ENCODE data around the gene COL3A1. TPM values are rescaled to one million over a fixed set of nuclear protein-coding genes. Genes with fewer than 3 reads are reported as not detected.

Gene COL3A1
- total RNA-seq, 1 experiment from 2014 or later, result not detected

DNA sequence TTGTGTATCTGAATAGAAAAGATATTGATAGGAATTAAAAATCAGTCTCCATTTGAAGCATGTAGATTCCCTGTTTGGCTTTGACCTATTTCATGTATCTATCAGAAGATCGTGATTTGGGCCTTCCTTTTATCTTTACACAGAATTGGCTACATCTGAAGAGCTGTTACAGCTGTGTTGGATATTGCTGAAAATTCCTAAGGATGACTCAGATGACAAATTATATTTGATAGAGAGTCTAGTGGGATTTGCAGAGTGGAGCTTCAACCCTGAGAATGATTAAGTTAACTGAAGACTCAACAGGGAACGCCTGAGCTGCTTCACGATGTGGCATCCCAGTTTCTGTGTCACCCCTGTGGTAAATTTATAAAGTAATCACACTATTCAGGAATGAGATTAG, 4.9 kb upstream of the COL3A1 start:
- H2AFZ ChIP-seq (ENCODE audit: low read length), result no peak overlapping the region
- no peak overlapping the region for H3K4me2 ChIP-seq (ENCODE audit: low read depth, low read length, poor library complexity, severe bottlenecking)
- DNase-seq, result no peak
- no peaks in the 10 kb centered on the region for H3K4me1 ChIP-seq (ENCODE audit: low read length)
- no peaks in the 10 kb centered on the region for H3K27me3 ChIP-seq (ENCODE audit: low read length)
- no peaks in the 10 kb centered on the region for H3K79me2 ChIP-seq (ENCODE audit: low read length)
- no peaks in the 10 kb centered on the region for H3K9me2 ChIP-seq (replicated peaks; ENCODE audit: insufficient read depth, low read length)
- H3K27ac ChIP-seq (ENCODE audit: low read length), result no peak overlapping the region
- H3K9ac ChIP-seq (ENCODE audit: low read length), result no peak overlapping the region
- no peaks in the 10 kb centered on the region for H4K20me1 ChIP-seq (ENCODE audit: insufficient read depth, low read depth, low read length)
- H3K9me3 ChIP-seq (ENCODE audit: low read length), result no peaks in the 10 kb centered on the region; the same call in 1 of the 2 replicates
- no peak overlapping the region for H3K4me3 ChIP-seq (ENCODE audit: low read length)
- H3K36me3 ChIP-seq (ENCODE audit: insufficient read depth, low read length), result no peaks in the 10 kb centered on the region

DNA sequence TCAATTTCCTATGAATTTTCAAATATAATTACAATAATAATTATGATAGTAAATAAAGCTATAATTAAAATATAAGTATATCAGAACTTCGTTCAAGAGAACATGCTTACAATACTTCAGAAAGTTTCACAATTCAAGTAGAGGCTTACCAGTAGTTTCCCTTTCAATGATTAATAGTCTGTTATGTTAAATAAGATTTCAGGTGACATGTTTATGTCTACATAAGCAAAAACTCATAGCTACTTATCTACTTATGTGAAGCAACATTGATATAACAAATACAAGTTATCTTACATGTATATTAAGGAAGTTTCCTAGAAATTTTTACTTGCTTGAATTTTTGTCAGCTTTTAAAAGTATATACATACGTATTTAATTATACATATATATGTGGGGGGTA, 4.5 kb upstream of the COL3A1 start:
- H3K27me3 ChIP-seq (ENCODE audit: low read length), result no peaks in the 10 kb centered on the region
- no peaks in the 10 kb centered on the region for H3K36me3 ChIP-seq (ENCODE audit: insufficient read depth, low read length)
- H3K9ac ChIP-seq (ENCODE audit: low read length), result no peak overlapping the region
- H3K9me3 ChIP-seq (ENCODE audit: low read length), result no peaks in the 10 kb centered on the region; the same call in 1 of the 2 replicates
- DNase-seq, result no peak
- no peaks in the 10 kb centered on the region for H3K4me1 ChIP-seq (ENCODE audit: low read length)
- no peaks in the 10 kb centered on the region for H4K20me1 ChIP-seq (ENCODE audit: insufficient read depth, low read depth, low read length)
- no peak overlapping the region for H2AFZ ChIP-seq (ENCODE audit: low read length)
- H3K4me3 ChIP-seq (ENCODE audit: low read length), result no peak overlapping the region
- H3K27ac ChIP-seq (ENCODE audit: low read length), result no peak overlapping the region
- H3K4me2 ChIP-seq (ENCODE audit: low read depth, low read length, poor library complexity, severe bottlenecking), result no peak overlapping the region
- no peaks in the 10 kb centered on the region for H3K9me2 ChIP-seq (replicated peaks; ENCODE audit: insufficient read depth, low read length)
- H3K79me2 ChIP-seq (ENCODE audit: low read length), result no peaks in the 10 kb centered on the region

GRCh38 chr2:188970211-188970610, 4.0 kb upstream of the COL3A1 start:
- Histone ChIP-seq H3K79me2 (ENCODE audit: low read length) (no peaks in the 10 kb centered on the region), H3K9me2 (replicated peaks; ENCODE audit: insufficient read depth, low read length) (no peaks in the 10 kb centered on the region), H3K4me3 (ENCODE audit: low read length) (no peak overlapping the region), H4K20me1 (ENCODE audit: insufficient read depth, low read depth, low read length) (no peaks in the 10 kb centered on the region), H3K4me2 (ENCODE audit: low read depth, low read length, poor library complexity, severe bottlenecking) (no peak overlapping the region), H2AFZ (ENCODE audit: low read length) (no peak overlapping the region), H3K9ac (ENCODE audit: low read length) (no peak overlapping the region), H3K4me1 (ENCODE audit: low read length) (no peaks in the 10 kb centered on the region), H3K27ac (ENCODE audit: low read length) (no peak overlapping the region), H3K36me3 (ENCODE audit: insufficient read depth, low read length) (no peaks in the 10 kb centered on the region), H3K27me3 (ENCODE audit: low read length) (no peaks in the 10 kb centered on the region), H3K9me3 (ENCODE audit: low read length) (no peaks in the 10 kb centered on the region; the same call in 1 of the 2 replicates)
- no peak for DNase-seq

DNA sequence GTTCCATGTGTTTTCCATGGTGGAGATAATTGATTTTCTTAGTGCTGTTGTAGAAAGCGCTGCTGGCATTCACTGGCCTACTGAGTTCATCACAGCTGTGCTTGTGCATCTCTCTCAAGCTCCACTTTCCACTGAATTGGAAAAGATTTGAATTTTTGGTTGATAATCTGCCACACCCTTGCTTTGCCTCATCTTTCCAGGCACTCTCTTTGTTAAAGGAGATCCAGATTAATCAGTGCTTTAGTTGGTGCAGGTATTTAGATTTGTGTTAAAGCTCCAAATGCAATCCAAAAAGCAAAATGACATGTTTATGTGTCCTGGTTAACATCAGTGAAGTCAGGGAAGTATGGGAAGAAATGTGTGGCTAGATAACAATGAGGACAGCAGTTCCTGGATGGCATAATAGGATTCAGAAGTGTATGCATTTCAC, 2.7 kb upstream of the COL3A1 start:
- DNase-seq, result no peak
- no peaks in the 10 kb centered on the region for H3K36me3 ChIP-seq (ENCODE audit: insufficient read depth, low read length)
- H3K4me1 ChIP-seq (ENCODE audit: low read length), result no peaks in the 10 kb centered on the region
- H3K79me2 ChIP-seq (ENCODE audit: low read length), result no peaks in the 10 kb centered on the region
- H4K20me1 ChIP-seq (ENCODE audit: insufficient read depth, low read depth, low read length), result no peaks in the 10 kb centered on the region
- no peak overlapping the region for H3K4me3 ChIP-seq (ENCODE audit: low read length)
- H3K4me2 ChIP-seq (ENCODE audit: low read depth, low read length, poor library complexity, severe bottlenecking), result no peak overlapping the region
- no peak overlapping the region for H2AFZ ChIP-seq (ENCODE audit: low read length)
- H3K27me3 ChIP-seq (ENCODE audit: low read length), result no peaks in the 10 kb centered on the region
- H3K27ac ChIP-seq (ENCODE audit: low read length), result no peak overlapping the region
- no peak overlapping the region for H3K9ac ChIP-seq (ENCODE audit: low read length)
- no peaks in the 10 kb centered on the region for H3K9me3 ChIP-seq (ENCODE audit: low read length)
- H3K9me2 ChIP-seq (replicated peaks; ENCODE audit: insufficient read depth, low read length), result no peaks in the 10 kb centered on the region

GRCh38 chr2:188973641-188974040, 532 bp upstream of the COL3A1 start:
- Histone ChIP-seq H3K9me3 (ENCODE audit: low read length) (no peaks in the 10 kb centered on the region), H4K20me1 (ENCODE audit: insufficient read depth, low read depth, low read length) (no peaks in the 10 kb centered on the region), H3K4me3 (ENCODE audit: low read length) (no peak overlapping the region), H3K4me2 (ENCODE audit: low read depth, low read length, poor library complexity, severe bottlenecking) (no peak overlapping the region), H3K27ac (ENCODE audit: low read length) (no peak overlapping the region), H3K9ac (ENCODE audit: low read length) (no peak overlapping the region), H3K36me3 (ENCODE audit: insufficient read depth, low read length) (no peaks in the 10 kb centered on the region), H3K27me3 (ENCODE audit: low read length) (no peaks in the 10 kb centered on the region), H2AFZ (ENCODE audit: low read length) (no peak overlapping the region), H3K79me2 (ENCODE audit: low read length) (no peaks in the 10 kb centered on the region), H3K9me2 (replicated peaks; ENCODE audit: insufficient read depth, low read length) (no peaks in the 10 kb centered on the region), H3K4me1 (ENCODE audit: low read length) (no peaks in the 10 kb centered on the region)
- DNase-seq, result no peak

GRCh38 chr2:188975497-188976102, 1.4 kb downstream of the COL3A1 start:
- Histone ChIP-seq H3K27me3 (ENCODE audit: low read length) (no peaks in the 10 kb centered on the region), H3K27ac (ENCODE audit: low read length) (no peak overlapping the region), H3K36me3 (ENCODE audit: insufficient read depth, low read length) (no peaks in the 10 kb centered on the region), H3K79me2 (ENCODE audit: low read length) (no peaks in the 10 kb centered on the region), H2AFZ (ENCODE audit: low read length) (no peak overlapping the region), H3K4me2 (ENCODE audit: low read depth, low read length, poor library complexity, severe bottlenecking) (no peak overlapping the region), H3K9me2 (replicated peaks; ENCODE audit: insufficient read depth, low read length) (no peaks in the 10 kb centered on the region), H3K4me3 (ENCODE audit: low read length) (no peak overlapping the region), H3K4me1 (ENCODE audit: low read length) (no peaks in the 10 kb centered on the region), H4K20me1 (ENCODE audit: insufficient read depth, low read depth, low read length) (no peaks in the 10 kb centered on the region), H3K9ac (ENCODE audit: low read length) (no peak overlapping the region), H3K9me3 (ENCODE audit: low read length) (no peaks in the 10 kb centered on the region)
- no peak for DNase-seq

DNA sequence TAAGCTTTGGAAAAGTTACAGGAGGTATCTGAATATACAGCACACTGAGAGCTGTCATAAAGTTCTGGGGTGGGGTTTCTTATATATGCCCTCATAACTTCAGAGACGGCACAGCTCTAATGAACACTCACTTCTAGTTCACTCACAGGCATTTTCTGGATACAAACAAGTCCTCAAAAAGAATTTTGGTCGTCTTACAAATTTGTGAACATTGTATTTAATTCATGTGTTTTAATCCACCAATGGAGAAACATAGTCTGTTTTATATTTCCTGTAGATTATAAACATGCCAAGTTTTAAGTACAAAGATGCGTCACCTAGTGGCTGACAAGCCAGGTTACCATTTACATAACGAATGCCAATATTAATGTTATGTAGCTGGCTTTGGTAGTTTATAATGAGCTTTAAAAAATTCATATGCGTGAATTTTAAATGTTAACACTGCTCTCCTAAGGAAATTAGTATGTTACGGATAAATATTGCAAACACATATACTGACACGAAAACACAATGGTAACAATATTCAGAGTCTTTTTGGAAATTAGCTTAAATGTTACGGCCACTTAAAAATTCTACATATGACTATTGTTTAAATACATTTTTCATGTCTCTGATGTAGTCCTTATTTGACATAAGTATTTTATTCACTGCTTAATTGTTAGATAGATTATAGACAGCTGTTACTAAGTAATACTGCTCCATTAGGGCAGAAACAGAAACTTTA, 2.5 kb downstream of the COL3A1 start:
- Histone ChIP-seq H3K9me2 (replicated peaks; ENCODE audit: insufficient read depth, low read length) (no peaks in the 10 kb centered on the region), H3K27ac (ENCODE audit: low read length) (no peak overlapping the region), H3K4me2 (ENCODE audit: low read depth, low read length, poor library complexity, severe bottlenecking) (no peak overlapping the region), H3K36me3 (ENCODE audit: insufficient read depth, low read length) (no peaks in the 10 kb centered on the region), H3K9ac (ENCODE audit: low read length) (no peak overlapping the region), H3K79me2 (ENCODE audit: low read length) (no peaks in the 10 kb centered on the region), H4K20me1 (ENCODE audit: insufficient read depth, low read depth, low read length) (no peaks in the 10 kb centered on the region), H2AFZ (ENCODE audit: low read length) (no peak overlapping the region), H3K27me3 (ENCODE audit: low read length) (no peaks in the 10 kb centered on the region), H3K4me1 (ENCODE audit: low read length) (no peaks in the 10 kb centered on the region), H3K4me3 (ENCODE audit: low read length) (no peak overlapping the region), H3K9me3 (ENCODE audit: low read length) (no peaks in the 10 kb centered on the region)
- peak; percentile 48 for DNase-seq

GRCh38 chr2:188977317-188977716, 3.1 kb downstream of the COL3A1 start:
- Histone ChIP-seq H2AFZ (ENCODE audit: low read length) (no peak overlapping the region), H3K9me2 (replicated peaks; ENCODE audit: insufficient read depth, low read length) (no peaks in the 10 kb centered on the region), H3K4me3 (ENCODE audit: low read length) (no peak overlapping the region), H3K4me2 (ENCODE audit: low read depth, low read length, poor library complexity, severe bottlenecking) (no peak overlapping the region), H3K36me3 (ENCODE audit: insufficient read depth, low read length) (no peaks in the 10 kb centered on the region), H3K9ac (ENCODE audit: low read length) (no peak overlapping the region), H3K9me3 (ENCODE audit: low read length) (no peaks in the 10 kb centered on the region), H3K79me2 (ENCODE audit: low read length) (no peaks in the 10 kb centered on the region), H3K27ac (ENCODE audit: low read length) (no peak overlapping the region), H4K20me1 (ENCODE audit: insufficient read depth, low read depth, low read length) (no peaks in the 10 kb centered on the region), H3K27me3 (ENCODE audit: low read length) (no peaks in the 10 kb centered on the region), H3K4me1 (ENCODE audit: low read length) (no peaks in the 10 kb centered on the region)
- DNase-seq, result no peak

Measured in Karpas-422 (cell line).